Activated CD8-positive, alpha-beta memory T cell treated with anti-CD3 and anti-CD28 coated beads, Interleukin-2, amount 50 U/mL, for 24 hours (primary cell): ENCODE results near the gene CUL1.
A peak's percentile ranks its signal among the peaks of the same experiment; 100 is the strongest.

Experiments used
- DNase-seq: peaks from one replicate; pipeline ENCODE4 v3.0.0-alpha.2; 2020; ENCODE audit errors: extremely low read depth

CUL1 gene

GRCh38 chr7:148698397-148699023 is at the start of gene CUL1:
TSS of gene CUL1 (plus strand) at chr7:148698903. CDS start at chr7:148730123, 31,220 bp downstream.
- peak; percentile 60 for DNase-seq

DNA sequence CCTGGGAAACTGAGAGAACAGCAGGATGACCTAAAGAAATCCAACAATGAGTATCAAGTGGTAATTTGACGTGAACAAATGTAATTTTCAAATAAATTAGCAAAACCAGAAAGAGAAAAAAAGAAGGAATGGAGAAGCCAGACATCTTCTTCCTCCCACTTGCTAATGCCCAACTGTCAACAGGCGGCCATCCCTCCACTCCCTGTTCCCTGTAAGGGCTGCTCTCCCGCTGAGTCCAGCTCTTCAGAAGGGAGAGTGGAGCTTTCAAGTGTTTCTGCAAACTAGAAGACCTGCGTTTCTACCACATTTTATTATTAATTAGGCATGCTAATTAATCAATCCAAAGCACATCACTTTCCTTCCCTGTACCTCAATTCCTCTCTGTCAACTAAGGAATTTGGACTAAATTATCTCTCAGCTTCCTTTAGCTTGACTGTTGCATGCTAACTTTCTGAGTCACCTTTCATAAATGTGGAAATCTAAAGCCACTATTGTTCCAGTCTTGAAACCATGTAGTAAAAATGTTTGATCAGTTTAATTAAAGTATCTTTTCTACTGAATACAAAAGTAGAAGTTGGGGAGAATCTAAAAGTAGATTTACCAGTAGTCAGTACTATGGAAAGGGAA is 48.4 kb upstream of the CUL1 start:
- no peak for DNase-seq

DNA sequence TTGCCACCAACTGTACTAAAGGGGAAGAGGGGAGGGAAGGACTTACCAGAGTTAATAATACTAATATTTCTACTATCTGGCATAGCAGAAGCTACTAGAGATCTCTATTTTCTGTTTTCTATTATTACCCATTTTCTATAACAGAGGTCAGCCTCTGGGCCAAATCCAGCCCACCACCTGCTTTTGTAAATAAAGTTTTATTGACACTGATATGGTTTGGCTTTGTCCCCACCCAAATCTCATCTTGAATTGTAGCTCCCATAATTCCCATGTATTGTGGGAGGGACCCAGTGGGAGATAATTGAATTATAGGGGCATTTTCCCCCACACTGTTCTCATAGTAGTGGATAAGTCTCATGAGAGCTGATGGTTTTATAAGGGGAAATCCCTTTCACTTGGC is 45.9 kb upstream of the CUL1 start:
- no peak for DNase-seq

DNA sequence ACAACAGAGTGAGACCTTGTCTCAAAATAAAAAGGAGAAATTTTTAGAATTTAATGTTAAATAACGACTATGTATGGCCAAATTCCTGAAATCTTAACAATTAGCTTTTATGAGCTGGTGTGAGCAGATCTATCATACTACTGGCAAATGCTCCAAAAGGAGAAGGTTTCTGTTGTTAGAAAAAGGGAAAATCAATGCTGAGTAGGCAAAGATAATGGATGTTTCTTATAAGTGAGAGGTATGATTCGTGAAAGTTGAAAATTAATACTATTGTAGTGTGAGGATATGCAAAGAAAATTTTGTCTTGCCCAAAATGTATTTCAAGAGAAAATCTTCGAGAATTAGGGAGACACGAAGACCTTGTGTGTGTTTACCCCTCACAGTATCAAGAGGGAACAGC is 40.8 kb upstream of the CUL1 start:
- DNase-seq, result no peak

DNA sequence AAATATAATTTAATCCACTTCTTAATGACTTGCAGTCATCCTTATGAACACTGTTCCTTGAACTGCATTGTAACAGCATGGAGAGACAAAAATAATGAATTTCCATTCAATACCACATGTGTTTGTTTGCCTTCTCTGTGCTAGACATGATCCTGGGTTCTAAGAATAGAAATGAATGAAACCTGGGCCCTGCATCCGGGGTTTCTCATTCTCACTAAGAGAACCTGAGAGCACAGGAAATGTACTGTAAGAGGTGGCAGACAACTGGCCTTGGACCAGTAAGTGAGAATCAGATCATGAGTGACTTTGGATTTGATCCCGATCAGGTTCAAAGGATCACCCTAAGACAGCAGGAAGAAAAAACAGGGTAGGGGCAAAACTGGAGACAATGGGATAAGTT is 37.2 kb upstream of the CUL1 start:
- DNase-seq, result no peak

DNA sequence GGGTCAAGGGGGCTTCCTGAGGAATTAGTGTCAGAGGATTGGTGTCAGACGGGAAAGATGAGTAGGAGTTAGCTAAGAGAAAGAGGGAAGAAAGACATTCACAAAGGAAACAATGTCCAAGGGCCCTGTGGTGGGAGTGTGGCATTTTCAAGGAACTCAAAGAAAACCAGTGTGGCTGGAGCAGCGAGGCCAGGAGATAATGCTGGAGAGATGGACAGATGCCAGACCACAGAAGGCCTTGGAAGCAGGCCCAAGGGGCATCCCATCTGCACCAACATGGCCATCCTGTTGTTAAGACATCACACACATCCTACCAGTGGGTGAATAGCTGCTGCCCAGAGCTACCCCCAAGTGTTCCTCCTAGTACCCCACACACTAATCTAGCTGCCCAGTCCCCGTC is 36.1 kb upstream of the CUL1 start:
- DNase-seq, result no peak

DNA sequence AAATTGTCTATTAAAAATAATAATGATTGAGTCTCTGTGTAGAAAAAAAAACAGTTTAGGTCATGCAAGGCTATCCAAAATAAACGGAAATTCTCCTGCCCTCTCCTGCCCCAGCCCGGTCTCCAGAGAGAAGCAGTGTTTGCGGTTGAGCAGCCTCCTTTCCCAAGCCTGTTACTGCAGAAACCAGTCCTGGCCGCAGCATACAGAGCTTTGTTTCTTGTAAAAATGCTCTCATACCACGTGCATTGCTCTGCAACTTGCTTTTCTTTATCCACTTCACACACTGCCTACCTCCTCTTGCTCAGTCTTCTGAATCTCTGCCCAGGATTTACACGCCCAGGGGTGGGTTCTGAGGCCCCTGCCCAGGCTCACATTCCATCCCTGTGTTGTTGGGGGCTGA is 34.4 kb upstream of the CUL1 start:
- DNase-seq, result no peak

DNA sequence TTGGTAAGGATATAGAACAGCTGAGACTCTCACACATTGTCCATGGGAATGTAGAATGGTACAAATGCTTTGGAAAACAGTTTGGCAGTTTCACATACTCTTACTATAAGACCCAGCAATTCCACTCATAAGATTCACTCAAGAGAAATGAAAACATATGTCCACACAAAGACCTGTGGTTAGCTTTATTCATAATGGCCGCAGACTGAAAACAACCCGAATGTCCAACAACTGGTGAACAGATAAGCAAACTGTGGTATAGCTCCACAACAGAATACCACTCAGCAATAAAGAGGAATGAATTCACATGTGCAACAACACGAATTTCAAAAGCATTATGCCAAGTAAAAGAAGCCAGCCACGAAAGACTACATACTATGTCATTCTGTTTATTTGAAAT is 33.5 kb upstream of the CUL1 start:
- DNase-seq, result no peak

DNA sequence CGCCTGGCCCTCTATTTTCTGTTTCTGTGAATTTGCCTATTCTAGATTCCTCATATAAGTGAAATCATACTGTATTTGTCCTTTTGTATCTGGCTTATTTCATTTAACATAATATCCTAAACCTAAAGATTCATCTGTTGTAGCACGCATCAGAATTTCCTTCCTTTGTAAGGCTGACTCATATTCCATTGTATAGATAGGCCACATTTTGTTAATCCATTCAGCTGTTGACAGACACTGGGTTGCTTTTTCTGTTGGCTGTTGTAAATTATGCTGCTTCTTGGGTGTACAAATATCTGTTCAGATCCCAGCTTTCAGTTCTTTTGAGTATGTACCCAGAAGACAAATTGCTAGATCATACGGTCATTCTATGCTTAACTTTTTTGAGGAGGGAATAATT is 28.8 kb upstream of the CUL1 start:
- DNase-seq, result no peak

GRCh38 chr7:148670374-148670773 is 28.3 kb upstream of the CUL1 start:
- no peak for DNase-seq

GRCh38 chr7:148670807-148671206 is 27.9 kb upstream of the CUL1 start:
- no peak for DNase-seq

GRCh38 chr7:148672041-148672440 is 26.7 kb upstream of the CUL1 start:
- DNase-seq, result no peak

- DNase-seq, result no peak
Observed at GRCh38 chr7:148674689-148675088, 24.0 kb upstream of the CUL1 start.

- no peak for DNase-seq
Observed at GRCh38 chr7:148676291-148676690, 22.4 kb upstream of the CUL1 start.

DNA sequence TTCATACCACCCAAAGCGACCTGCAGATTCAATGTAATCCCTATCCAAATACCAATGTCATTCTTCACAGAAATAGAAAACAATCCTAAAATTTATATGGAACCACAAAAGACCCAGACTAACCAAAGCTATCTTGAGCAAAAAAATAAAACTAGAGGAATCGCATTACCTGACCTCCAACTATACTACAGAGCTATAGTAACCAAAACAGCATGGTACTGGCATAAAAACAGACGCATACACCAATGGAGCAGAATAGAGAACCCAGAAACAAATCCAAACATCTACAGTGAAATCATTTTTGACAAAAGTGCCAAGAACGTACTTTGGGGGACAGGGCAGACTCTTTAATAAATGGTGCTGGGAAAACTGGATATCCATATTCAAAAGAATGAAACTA is 16.9 kb upstream of the CUL1 start:
- DNase-seq, result no peak

DNA sequence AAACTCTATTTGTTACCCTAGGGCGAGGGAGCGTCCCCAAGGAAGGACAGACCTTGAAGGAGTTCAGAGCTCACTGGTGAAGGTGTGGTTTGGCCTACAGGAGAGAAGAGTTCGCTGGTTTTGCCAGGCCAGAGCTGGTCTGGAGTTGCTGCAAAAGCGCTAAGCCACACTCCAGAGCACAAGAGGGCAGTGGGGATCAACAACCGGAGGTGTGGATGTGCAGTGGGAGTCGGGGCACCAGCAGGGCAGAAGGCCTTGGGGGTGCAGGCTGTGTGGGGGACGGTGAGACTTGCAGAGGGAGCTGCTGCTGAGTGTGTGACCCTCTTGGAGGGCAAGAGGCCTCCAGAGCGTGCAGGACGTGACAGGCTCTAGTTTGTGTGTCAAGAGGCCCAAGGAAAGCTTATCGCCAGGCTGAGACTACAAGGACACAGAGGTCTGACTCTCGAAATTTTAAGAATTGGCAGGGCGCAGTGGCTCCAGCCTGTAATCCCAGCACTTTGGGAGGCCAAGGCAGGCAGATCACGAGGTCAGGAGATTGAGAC is 14.3 kb upstream of the CUL1 start:
- no peak for DNase-seq

- DNase-seq, result no peak
Observed at GRCh38 chr7:148686312-148686937, 12.3 kb upstream of the CUL1 start.

DNA sequence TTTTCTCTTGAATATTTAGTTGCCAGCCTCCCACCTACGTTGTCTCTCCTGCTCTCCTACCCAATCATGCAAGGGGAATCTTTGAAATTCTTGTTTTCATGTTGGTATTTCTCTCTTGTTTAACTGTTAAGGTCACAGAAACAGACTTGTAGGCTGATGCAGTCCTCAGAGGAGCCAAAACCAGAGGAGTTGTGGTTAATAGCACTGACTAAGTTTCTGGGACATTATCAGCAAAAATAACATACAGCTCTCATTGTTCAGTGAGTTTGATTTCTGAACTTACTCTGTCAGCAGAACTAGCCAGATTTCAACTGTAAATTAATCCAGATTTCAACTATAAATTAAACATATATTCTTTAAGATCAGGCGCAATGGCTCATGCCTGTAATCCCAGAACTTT is 11.1 kb upstream of the CUL1 start:
- DNase-seq, result no peak

- no peak for DNase-seq
Observed at GRCh38 chr7:148688526-148688925, 10.2 kb upstream of the CUL1 start.

DNA sequence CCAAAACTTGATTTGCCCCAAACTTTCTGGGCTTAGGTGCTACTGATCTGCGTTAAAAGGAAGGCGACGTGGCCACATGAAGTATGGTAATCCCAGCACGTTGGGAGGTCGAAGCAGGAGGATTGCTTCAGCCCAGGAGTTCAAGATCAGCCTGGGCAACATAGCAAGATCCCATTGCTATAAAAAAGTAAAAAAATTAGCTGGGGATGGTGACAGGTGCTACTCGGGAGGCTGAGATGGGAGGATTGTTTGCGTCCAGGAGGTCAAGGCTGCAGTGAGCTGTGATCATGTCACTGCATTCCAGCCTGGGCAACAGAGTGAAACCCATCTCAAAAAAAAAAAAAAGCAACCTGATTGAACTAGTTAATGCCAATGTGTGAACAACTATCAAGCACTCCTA is 5.1 kb upstream of the CUL1 start:
- DNase-seq, result no peak

GRCh38 chr7:148694631-148695030 is 4.1 kb upstream of the CUL1 start:
- no peak for DNase-seq

- DNase-seq, result no peak
Observed at GRCh38 chr7:148695953-148696352, 2.8 kb upstream of the CUL1 start.

DNA sequence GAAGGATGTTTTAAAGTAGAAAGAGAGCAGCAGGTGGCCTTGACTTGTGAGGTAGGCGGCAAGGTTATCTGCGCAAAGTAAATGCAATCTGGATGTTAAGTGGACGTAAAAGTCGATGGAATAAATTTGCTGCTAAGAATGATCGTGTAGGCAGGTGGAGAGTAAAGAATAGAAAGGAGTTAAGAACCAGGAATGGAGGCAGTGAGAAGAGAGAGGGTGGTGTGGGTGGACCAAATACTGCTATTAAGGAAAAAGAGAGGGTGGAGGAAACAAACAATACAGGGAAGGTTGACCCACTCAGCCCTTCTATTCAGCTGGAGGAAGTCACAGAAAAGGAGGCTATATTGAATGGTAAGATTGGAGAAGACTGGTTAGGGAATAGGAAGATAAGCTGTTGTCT is 1.9 kb upstream of the CUL1 start:
- DNase-seq, result no peak
